Motor neuron (in vitro differentiated cells): ENCODE results near the gene SNORC. TPM values are rescaled to one million over a fixed set of nuclear protein-coding genes. Genes with fewer than 3 reads are reported as not detected.

ENCODE experiments used
- ATAC-seq, 8 experiments: fragments of 200-7000 bp; cut with Tn5 transposase; replicated peaks in 6 of 8; 2 replicates each; pipeline ENCODE4 v1.8.0; 2021; ENCODE audit warnings: mild to moderate bottlenecking in 8 of 8, moderate library complexity in 8 of 8
- H3K27ac ChIP-seq, 2 donors: fragments of 250-450 bp; sonication (Bioruptor Pico); 2 replicates each; pipeline ENCODE4 v1.9.0; 2021; ENCODE audit warnings: antibody characterized with exemption in 2 of 2, mild to moderate bottlenecking in 2 of 2, moderate library complexity in 1 of 2
- H3K4me1 ChIP-seq, 2 donors: fragments of 250-450 bp; sonication (Bioruptor Pico); replicated peaks in 1 of 2; 2 replicates each; pipeline ENCODE4 v1.6.1; 2021; ENCODE audit warnings: antibody characterized with exemption in 2 of 2, mild to moderate bottlenecking in 2 of 2, moderate library complexity in 1 of 2
- H3K4me3 ChIP-seq, 5 donors: fragments of 250-450 bp; sonication (Bioruptor Pico); 2 replicates each; pipeline ENCODE4 v1.9.0; 2021; ENCODE audit warnings: antibody characterized with exemption in 5 of 5, mild to moderate bottlenecking in 5 of 5, moderate library complexity in 4 of 5
- WGBS, 10 experiments: fragments of 450-650 bp; shearing (Covaris generic); methylation state at CpG; one replicate each; pipeline ENCODE4 v1.0.0; 2022; 5-methylcytosine and 5-hydroxymethylcytosine counted together
- in situ Hi-C, 9 experiments: fragments of 400-800 bp; cut with MboI; loops; one replicate each; pipeline ENCODE4 v1.15.0; 2021; ENCODE audit warnings: low sequenced_read_pairs in 9 of 9, low pct_unique_long_range_greater_than_20kb in 2 of 9; ENCODE audit not compliant: unreplicated experiment in 9 of 9
- total RNA-seq, 8 experiments: library from RNA; unstranded; fragments of 300-600 nt; gene quantifications; 2 replicates each; pipeline versions ENCODE4 v1.2.3 to v1.2.4, GENCODE V29; 2022

SNORC gene
- total RNA-seq, 8 experiments from 2014 or later, result 1.4 to 3.7 (median 2.3) TPM

- in situ Hi-C loops, result loop anchor here in 7 of 9 experiments (10.0 to 25.0 kb wide), 3 partner anchors 185 to 410 kb away; partner anchors contain the start of genes ATG16L1 (in 7 of the 7) and NEU2 (in 1 of the 7)
- no peak overlapping the region for H3K4me3 ChIP-seq
- H3K4me1 ChIP-seq, result no peaks in the 10 kb centered on the region
- WGBS, 10 experiments, result 42 to 80% (median 58%) methylated on average over 1 to 2 of the region's 2 CpGs; no CpG with 5 or more reads in 1 of the 10 experiments
- no peak overlapping the region for H3K27ac ChIP-seq
- ATAC-seq, result no peak
Measured at GRCh38 chr2:232852676-232853075, 17.4 kb upstream of the SNORC start.

GRCh38 chr2:232854082-232854481 is 16.0 kb upstream of the SNORC start:
- Histone ChIP-seq H3K4me3 (no peak overlapping the region), H3K27ac (no peak overlapping the region), H3K4me1 (no peaks in the 10 kb centered on the region)
- 0 to 100% (median 56%) methylated on average over 1 to 7 of the region's 7 CpGs; no CpG with 5 or more reads in 1 of the 10 experiments for WGBS, 10 experiments
- in situ Hi-C loops, result loop anchor here in 7 of 9 experiments (10.0 to 25.0 kb wide), 3 partner anchors 183 to 408 kb away; partner anchors contain the start of genes ATG16L1 (in 7 of the 7) and NEU2 (in 1 of the 7)
- ATAC-seq, result peak in 2 of 8 experiments; percentile 52

GRCh38 chr2:232857158-232857563 is 12.9 kb upstream of the SNORC start:
- in situ Hi-C loops, result loop anchor here in 7 of 9 experiments (10.0 to 25.0 kb wide), 3 partner anchors 180 to 405 kb away; partner anchors contain the start of genes ATG16L1 (in 7 of the 7) and NEU2 (in 1 of the 7)
- ATAC-seq, result no peak
- H3K27ac ChIP-seq, result no peak overlapping the region
- 42 to 100% (median 78%) methylated on average over 1 to 4 of the region's 4 CpGs; no CpG with 5 or more reads in 3 of the 10 experiments for WGBS, 10 experiments
- no peak overlapping the region for H3K4me3 ChIP-seq
- H3K4me1 ChIP-seq, result no peaks in the 10 kb centered on the region

GRCh38 chr2:232859385-232859916 is 10.6 kb upstream of the SNORC start:
- 40 to 100% (median 93%) methylated on average over 1 to 4 of the region's 4 CpGs; no CpG with 5 or more reads in 3 of the 10 experiments for WGBS, 10 experiments
- no peak overlapping the region for H3K27ac ChIP-seq
- no peaks in the 10 kb centered on the region for H3K4me1 ChIP-seq
- in situ Hi-C loops, result loop anchor here in 7 of 9 experiments (10.0 to 25.0 kb wide), 3 partner anchors 178 to 403 kb away; partner anchors contain the start of genes ATG16L1 (in 7 of the 7) and NEU2 (in 1 of the 7)
- no peak overlapping the region for H3K4me3 ChIP-seq
- no peak for ATAC-seq

GRCh38 chr2:232860593-232861241 is 9.3 kb upstream of the SNORC start:
- in situ Hi-C loops, result loop anchor here in 6 of 9 experiments (25.0 kb wide), 2 partner anchors 177 to 402 kb away; partner anchors contain the start of genes ATG16L1 (in 5 of the 6) and NEU2 (in 1 of the 6)
- no peak for ATAC-seq
- H3K4me3 ChIP-seq, result no peak overlapping the region
- no peaks in the 10 kb centered on the region for H3K4me1 ChIP-seq
- 84 to 100% (median 96%) methylated on average over 1 to 9 of the region's 9 CpGs for WGBS, 10 experiments
- H3K27ac ChIP-seq, result no peak overlapping the region

GRCh38 chr2:232861353-232861752 is 8.7 kb upstream of the SNORC start:
- in situ Hi-C loops, result loop anchor here in 6 of 9 experiments (25.0 kb wide), 2 partner anchors 176 to 401 kb away; partner anchors contain the start of genes ATG16L1 (in 5 of the 6) and NEU2 (in 1 of the 6)
- Histone ChIP-seq H3K4me1 (no peaks in the 10 kb centered on the region), H3K27ac (no peak overlapping the region), H3K4me3 (no peak overlapping the region)
- 95 to 100% (median 100%) methylated on average over 1 to 5 of the region's 5 CpGs; no CpG with 5 or more reads in 2 of the 10 experiments for WGBS, 10 experiments
- ATAC-seq, result no peak

- Histone ChIP-seq H3K27ac (no peak overlapping the region), H3K4me3 (no peak overlapping the region), H3K4me1 (no peaks in the 10 kb centered on the region)
- WGBS, 10 experiments, result 80 to 100% (median 100%) methylated on average over 1 to 2 of the region's 2 CpGs; no CpG with 5 or more reads in 3 of the 10 experiments
- no peak for ATAC-seq
- in situ Hi-C loops, result loop anchor here in 6 of 9 experiments (25.0 kb wide), 2 partner anchors 173 to 398 kb away; partner anchors contain the start of genes ATG16L1 (in 5 of the 6) and NEU2 (in 1 of the 6)
Measured at GRCh38 chr2:232863996-232864395, 6.1 kb upstream of the SNORC start.

- Histone ChIP-seq H3K4me1 (no peaks in the 10 kb centered on the region), H3K27ac (no peak overlapping the region), H3K4me3 (no peak overlapping the region)
- 88 to 100% (median 100%) methylated on average over 1 of the region's 1 CpG; no CpG with 5 or more reads in 6 of the 10 experiments for WGBS, 10 experiments
- in situ Hi-C loops, result loop anchor here in 6 of 9 experiments (25.0 kb wide), 2 partner anchors 172 to 397 kb away; partner anchors contain the start of genes ATG16L1 (in 5 of the 6) and NEU2 (in 1 of the 6)
- ATAC-seq, result no peak
Measured at GRCh38 chr2:232865165-232865564, 4.9 kb upstream of the SNORC start.

- peak in 1 of 8 experiments; percentile 31 for ATAC-seq
- no peaks in the 10 kb centered on the region for H3K4me1 ChIP-seq
- 78 to 100% (median 86%) methylated on average over 2 to 4 of the region's 4 CpGs; no CpG with 5 or more reads in 4 of the 10 experiments for WGBS, 10 experiments
- no peak overlapping the region for H3K27ac ChIP-seq
- in situ Hi-C loops, result loop anchor here in 6 of 9 experiments (25.0 kb wide), 2 partner anchors 171 to 396 kb away; partner anchors contain the start of genes ATG16L1 (in 5 of the 6) and NEU2 (in 1 of the 6)
- no peak overlapping the region for H3K4me3 ChIP-seq
Measured at GRCh38 chr2:232866104-232866503, 4.0 kb upstream of the SNORC start.

- H3K4me3 ChIP-seq, result no peak overlapping the region
- no peak overlapping the region for H3K27ac ChIP-seq
- ATAC-seq, result no peak
- H3K4me1 ChIP-seq, result no peaks in the 10 kb centered on the region
- in situ Hi-C loops, result loop anchor here in 6 of 9 experiments (25.0 kb wide), 2 partner anchors 168 to 393 kb away; partner anchors contain the start of genes ATG16L1 (in 5 of the 6) and NEU2 (in 1 of the 6)
- WGBS, 10 experiments, result 44 to 83% (median 77%) methylated on average over 1 to 8 of the region's 15 CpGs; no CpG with 5 or more reads in 4 of the 10 experiments
Measured at GRCh38 chr2:232869138-232870017, 686 bp upstream of the SNORC start.

- no peak for ATAC-seq
Measured at GRCh38 chr2:232870766-232871371, 805 bp downstream of the SNORC start.

More at GRCh38 chr2:232870766-232871371, 805 bp downstream of the SNORC start:
- Histone ChIP-seq H3K4me3 (no peak overlapping the region), H3K27ac (no peak overlapping the region), H3K4me1 (no peaks in the 10 kb centered on the region)
- in situ Hi-C loops, result loop anchor here in 6 of 9 experiments (25.0 kb wide), 2 partner anchors 166 to 391 kb away; partner anchors contain the start of genes ATG16L1 (in 5 of the 6) and NEU2 (in 1 of the 6)
- 0 to 100% (median 73%) methylated on average over 1 to 3 of the region's 17 CpGs; no CpG with 5 or more reads in 5 of the 10 experiments for WGBS, 10 experiments
